Measurements from ENCODE around the gene ACP5.
"Not testable (repeated sequence)": the region's sequence is repeated elsewhere in the genome, so short reads cannot be mapped to it uniquely, and the experiment has no call there.

The ACP5 gene

DNA sequence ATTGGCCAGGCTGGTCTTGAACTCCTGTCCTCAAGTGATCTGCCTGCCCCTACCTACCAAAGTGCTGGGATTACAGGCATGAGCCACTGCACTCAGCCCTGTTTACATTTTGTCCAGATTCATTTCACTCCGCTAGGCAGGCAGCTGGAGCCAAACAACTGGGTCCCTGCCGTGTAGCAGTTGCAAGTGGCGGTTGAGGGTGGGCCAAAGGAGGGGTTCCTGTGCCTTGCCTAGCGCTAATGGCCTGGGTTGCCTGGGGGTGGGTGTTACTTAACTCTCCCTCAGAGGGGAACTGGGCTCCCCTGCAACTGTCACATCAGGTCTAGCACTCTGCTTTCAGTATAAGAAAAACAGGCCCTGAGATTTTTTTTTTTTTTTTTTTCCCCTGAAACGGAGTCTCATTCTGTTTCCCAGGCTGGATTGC is 7.4 kb downstream of the ACP5 start:
- Histone ChIP-seq H3K9me3 (ENCODE audit: control insufficient read depth, insufficient read depth, low read length) (no peaks in the 10 kb centered on the region), H3K4me1 (ENCODE audit: control insufficient read depth, low read length) (peaks cover 60% of the 10 kb centered on the region), H3K4me2 (ENCODE audit: low read length) (peak overlapping the region; percentile 6; the same call in 1 of the 2 replicates), H3K27ac (ENCODE audit: low read depth, low read length) (no peak overlapping the region), H3K9me2 (replicated peaks; ENCODE audit: control insufficient read depth, low read length) (no peaks in the 10 kb centered on the region), H3F3A (ENCODE audit: control insufficient read depth, insufficient read depth) (peaks cover 24% of the 10 kb centered on the region), H3K79me2 (ENCODE audit: control insufficient read depth, low read length) (peaks cover 16% of the 10 kb centered on the region), H3K36me3 (ENCODE audit: control insufficient read depth, low read length) (peaks cover 8% of the 10 kb centered on the region; the same call in 1 of the 2 replicates), H3K27me3 (ENCODE audit: control insufficient read depth, low read length) (no peaks in the 10 kb centered on the region), H4K20me1 (ENCODE audit: control insufficient read depth, insufficient read depth, low read depth, low read length) (no peaks in the 10 kb centered on the region), H3K4me3 (ENCODE audit: low read length) (no peak overlapping the region)
- no peak for TF ChIP-seq EZH2phosphoT487 (IDR thresholded peaks at IDR 0.05; ENCODE audit: borderline replicate concordance, low read length)
- TF ChIP-seq, protein P1, sequence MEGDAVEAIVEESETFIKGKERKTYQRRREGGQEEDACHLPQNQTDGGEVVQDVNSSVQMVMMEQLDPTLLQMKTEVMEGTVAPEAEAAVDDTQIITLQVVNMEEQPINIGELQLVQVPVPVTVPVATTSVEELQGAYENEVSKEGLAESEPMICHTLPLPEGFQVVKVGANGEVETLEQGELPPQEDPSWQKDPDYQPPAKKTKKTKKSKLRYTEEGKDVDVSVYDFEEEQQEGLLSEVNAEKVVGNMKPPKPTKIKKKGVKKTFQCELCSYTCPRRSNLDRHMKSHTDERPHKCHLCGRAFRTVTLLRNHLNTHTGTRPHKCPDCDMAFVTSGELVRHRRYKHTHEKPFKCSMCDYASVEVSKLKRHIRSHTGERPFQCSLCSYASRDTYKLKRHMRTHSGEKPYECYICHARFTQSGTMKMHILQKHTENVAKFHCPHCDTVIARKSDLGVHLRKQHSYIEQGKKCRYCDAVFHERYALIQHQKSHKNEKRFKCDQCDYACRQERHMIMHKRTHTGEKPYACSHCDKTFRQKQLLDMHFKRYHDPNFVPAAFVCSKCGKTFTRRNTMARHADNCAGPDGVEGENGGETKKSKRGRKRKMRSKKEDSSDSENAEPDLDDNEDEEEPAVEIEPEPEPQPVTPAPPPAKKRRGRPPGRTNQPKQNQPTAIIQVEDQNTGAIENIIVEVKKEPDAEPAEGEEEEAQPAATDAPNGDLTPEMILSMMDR (IDR thresholded peaks at IDR 0.05; ENCODE audit: low read depth, low read length, poor library complexity, severe bottlenecking) = no peak

DNA sequence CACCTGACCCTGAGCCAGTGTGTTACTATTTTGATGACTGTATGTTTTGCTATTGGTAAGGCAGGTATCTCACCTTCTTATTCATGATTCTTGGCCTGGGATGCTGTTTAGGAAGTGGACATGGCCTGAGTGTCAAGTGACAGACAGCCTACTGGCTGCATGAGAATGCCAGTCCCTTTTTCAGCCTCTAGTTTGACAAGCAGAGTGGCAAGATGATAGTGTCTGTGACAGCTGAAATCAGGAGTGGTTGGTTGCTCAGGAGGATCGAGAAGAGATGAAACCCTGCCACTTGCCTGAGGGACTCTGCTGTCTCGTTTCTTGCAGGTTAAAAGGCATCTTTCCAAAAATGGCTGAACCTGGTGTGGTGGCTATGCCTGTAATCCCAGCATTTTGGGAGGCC is 11.3 kb downstream of the ACP5 start:
- Histone ChIP-seq H3K9me2 (replicated peaks; ENCODE audit: control insufficient read depth, low read length) (no peaks in the 10 kb centered on the region), H3K4me1 (ENCODE audit: control insufficient read depth, low read length) (peaks cover 84% of the 10 kb centered on the region)

DNA sequence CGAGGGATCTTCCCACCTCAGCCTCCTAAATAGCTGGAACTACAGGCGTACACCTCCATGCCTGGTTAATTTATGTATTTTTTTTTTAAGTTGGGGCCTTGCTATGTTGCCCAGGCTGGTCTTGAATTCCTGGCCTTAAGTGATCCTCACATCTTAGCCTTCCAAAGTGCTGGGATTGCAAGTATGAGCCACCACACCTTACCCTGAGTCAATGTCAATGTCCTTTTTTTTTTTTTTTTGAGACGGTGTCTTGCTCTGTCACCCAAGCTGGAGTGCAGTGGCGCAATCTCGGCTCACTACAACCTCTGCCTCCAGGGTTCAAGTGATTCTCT is 11.8 kb downstream of the ACP5 start:
- peak overlapping the region; percentile 58 for H3K4me3 ChIP-seq (ENCODE audit: low read length)
- H3K4me2 ChIP-seq (ENCODE audit: low read length) = peak overlapping the region; percentile 59
- peaks cover 34% of the 10 kb centered on the region for H3K79me2 ChIP-seq (ENCODE audit: control insufficient read depth, low read length)
- peak overlapping the region; percentile 84 for H3K27ac ChIP-seq (ENCODE audit: low read depth, low read length)
- peaks cover 33% of the 10 kb centered on the region for H3F3A ChIP-seq (ENCODE audit: control insufficient read depth, insufficient read depth)
- H3K9me2 ChIP-seq (replicated peaks; ENCODE audit: control insufficient read depth, low read length); H3K9me3 ChIP-seq (ENCODE audit: control insufficient read depth, insufficient read depth, low read length); H4K20me1 ChIP-seq (ENCODE audit: control insufficient read depth, insufficient read depth, low read depth, low read length); H3K27me3 ChIP-seq (ENCODE audit: control insufficient read depth, low read length): not testable (repeated sequence)
- peaks cover 88% of the 10 kb centered on the region for H3K4me1 ChIP-seq (ENCODE audit: control insufficient read depth, low read length)
- peaks cover 12% of the 10 kb centered on the region for H3K36me3 ChIP-seq (ENCODE audit: control insufficient read depth, low read length)

More for the DNA sequence above, 11.3 kb downstream of the ACP5 start:
- no peaks in the 10 kb centered on the region for H4K20me1 ChIP-seq (ENCODE audit: control insufficient read depth, insufficient read depth, low read depth, low read length)
- H3K27me3 ChIP-seq (ENCODE audit: control insufficient read depth, low read length) = no peaks in the 10 kb centered on the region
- H3K36me3 ChIP-seq (ENCODE audit: control insufficient read depth, low read length) = peaks cover 12% of the 10 kb centered on the region
- peak overlapping the region; percentile 59 for H3K4me2 ChIP-seq (ENCODE audit: low read length)
- peak overlapping the region; percentile 22; the same call in 1 of the 2 replicates for H3K4me3 ChIP-seq (ENCODE audit: low read length)
- no peaks in the 10 kb centered on the region for H3K9me3 ChIP-seq (ENCODE audit: control insufficient read depth, insufficient read depth, low read length)
- H3K79me2 ChIP-seq (ENCODE audit: control insufficient read depth, low read length) = peaks cover 30% of the 10 kb centered on the region
- TF ChIP-seq, protein P1 (IDR thresholded peaks at IDR 0.05; ENCODE audit: low read depth, low read length, poor library complexity, severe bottlenecking) = no peak
- no peak for TF ChIP-seq EZH2phosphoT487 (IDR thresholded peaks at IDR 0.05; ENCODE audit: borderline replicate concordance, low read length)
- H3K27ac ChIP-seq (ENCODE audit: low read depth, low read length) = peak overlapping the region; percentile 84
- peaks cover 29% of the 10 kb centered on the region for H3F3A ChIP-seq (ENCODE audit: control insufficient read depth, insufficient read depth)

DNA sequence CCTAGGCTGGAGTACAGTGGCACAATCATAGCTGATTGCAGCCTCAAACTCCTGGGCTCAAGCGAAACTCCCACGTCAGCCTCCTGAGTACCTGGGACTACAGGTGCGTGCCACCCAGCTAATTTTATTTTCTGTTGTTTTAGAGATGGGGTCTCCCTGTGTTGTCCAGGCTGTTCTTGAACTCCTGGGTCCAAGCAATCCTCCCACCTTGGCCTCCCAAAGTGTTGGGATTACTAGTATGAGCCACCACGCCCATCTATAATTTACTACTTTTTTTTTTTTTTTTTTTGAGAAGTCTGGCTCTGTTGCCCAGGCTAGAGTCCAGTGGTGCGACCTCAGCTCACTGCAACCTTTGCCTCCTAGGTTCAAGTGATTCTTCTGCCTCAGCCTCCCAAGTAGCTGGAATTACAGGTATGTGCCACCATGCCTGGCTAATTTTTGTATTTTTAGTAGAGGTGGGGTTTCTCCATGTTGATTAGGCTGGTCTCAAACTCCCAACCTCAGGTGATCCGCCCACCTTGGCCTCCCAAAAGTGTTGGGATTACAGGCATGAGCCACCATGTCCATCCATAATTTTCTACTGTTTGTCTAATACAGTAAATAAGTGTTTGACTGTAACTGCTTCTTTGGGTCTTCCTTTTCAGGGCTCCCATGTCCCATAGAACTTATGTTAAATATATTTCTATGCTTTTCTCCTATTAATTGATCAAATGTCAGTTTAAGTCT is 13.2 kb downstream of the ACP5 start:
- H3K27ac ChIP-seq (ENCODE audit: low read depth, low read length) = peak overlapping the region; percentile 84

More for the DNA sequence above, 13.2 kb downstream of the ACP5 start:
- peak overlapping the region; percentile 59 for H3K4me2 ChIP-seq (ENCODE audit: low read length)
- not testable (repeated sequence) for H4K20me1 ChIP-seq (ENCODE audit: control insufficient read depth, insufficient read depth, low read depth, low read length); H3K27me3 ChIP-seq (ENCODE audit: control insufficient read depth, low read length); H3K9me3 ChIP-seq (ENCODE audit: control insufficient read depth, insufficient read depth, low read length); H3K9me2 ChIP-seq (replicated peaks; ENCODE audit: control insufficient read depth, low read length)
- peak overlapping the region; percentile 42 for H3K4me3 ChIP-seq (ENCODE audit: low read length)
- peaks cover 38% of the 10 kb centered on the region for H3F3A ChIP-seq (ENCODE audit: control insufficient read depth, insufficient read depth)
- peaks cover 47% of the 10 kb centered on the region for H3K79me2 ChIP-seq (ENCODE audit: control insufficient read depth, low read length)
- peaks cover 12% of the 10 kb centered on the region for H3K36me3 ChIP-seq (ENCODE audit: control insufficient read depth, low read length)
- peaks cover 82% of the 10 kb centered on the region for H3K4me1 ChIP-seq (ENCODE audit: control insufficient read depth, low read length)

All from DOHH2 (cell line).